OCI-LY1 (cell line): ENCODE data around the gene SURF6.
A peak's percentile ranks its signal among the peaks of the same experiment; 100 is the strongest.

Experiments used
- H2AFZ ChIP-seq: fragments of 200-600 bp; sonication (generic), shearing (Covaris generic); 2 replicates; pipeline ENCODE4 v1.6.0; 2014; ENCODE audit warnings: antibody characterized with exemption, mild to moderate bottlenecking, low read length
- H3F3A ChIP-seq: fragments of 200-600 bp; sonication (generic), shearing (Covaris generic); 2 replicates; pipeline ENCODE4 v1.6.0; 2014; ENCODE audit warnings: mild to moderate bottlenecking, antibody characterized with exemption, low read length, moderate library complexity; ENCODE audit not compliant: insufficient read depth
- H3K27ac ChIP-seq: fragments of 200-600 bp; sonication (generic); 2 replicates; pipeline ENCODE4 v1.5.1; 2014; ENCODE audit warnings: low read length, mixed run types, mild to moderate bottlenecking, low read depth; ENCODE audit not compliant: poor library complexity, severe bottlenecking
- H3K27me3 ChIP-seq: fragments of 200-600 bp; sonication (generic); 2 replicates; pipeline ENCODE4 v1.6.0; 2014; ENCODE audit warnings: antibody characterized with exemption, mild to moderate bottlenecking, low read length, moderate library complexity; ENCODE audit not compliant: insufficient read depth
- H3K36me3 ChIP-seq: fragments of 200-600 bp; sonication (generic); 2 replicates; pipeline ENCODE4 v1.6.1; 2014; ENCODE audit warnings: mild to moderate bottlenecking, antibody characterized with exemption, low read length, moderate library complexity, mixed read lengths; ENCODE audit not compliant: insufficient read depth
- H3K4me1 ChIP-seq: fragments of 200-600 bp; sonication (generic); 2 replicates; pipeline ENCODE4 v1.5.1; 2014; ENCODE audit warnings: mild to moderate bottlenecking, low read length, moderate library complexity; ENCODE audit not compliant: insufficient read depth, severe bottlenecking
- H3K4me2 ChIP-seq: fragments of 200-600 bp; sonication (generic), shearing (Covaris generic); 2 replicates; pipeline ENCODE4 v1.6.1; 2014; ENCODE audit warnings: low read length
- H3K4me3 ChIP-seq: fragments of 200-600 bp; sonication (generic); 2 replicates; pipeline ENCODE4 v1.5.1; 2014; ENCODE audit warnings: low read length, low read depth, mild to moderate bottlenecking, mixed read lengths; ENCODE audit not compliant: poor library complexity, severe bottlenecking
- H3K79me2 ChIP-seq: fragments of 200-600 bp; shearing (Covaris generic); 2 replicates; pipeline ENCODE4 v1.6.1; 2016; ENCODE audit warnings: mixed run types, low read length, mixed read lengths; ENCODE audit not compliant: insufficient read depth
- H3K9ac ChIP-seq: fragments of 200-600 bp; sonication (generic), shearing (Covaris generic); 2 replicates; pipeline ENCODE4 v1.6.1; 2014; ENCODE audit warnings: mild to moderate bottlenecking, low read length, mixed read lengths
- H3K9me2 ChIP-seq: fragments of 200-600 bp; sonication (generic), shearing (Covaris generic); 2 replicates; pipeline ENCODE4 v1.6.1; 2014; ENCODE audit warnings: low read depth, mild to moderate bottlenecking, low read length, mixed read lengths
- H3K9me3 ChIP-seq: fragments of 200-600 bp; shearing (Covaris generic); 2 replicates; pipeline ENCODE4 v1.6.1; 2014; ENCODE audit warnings: low read length, mixed read lengths
- H4K20me1 ChIP-seq: fragments of 200-600 bp; sonication (generic), shearing (Covaris generic); 2 replicates; pipeline ENCODE4 v1.6.0; 2016; ENCODE audit warnings: mild to moderate bottlenecking, low read length; ENCODE audit not compliant: insufficient read depth
- EZH2 ChIP-seq: fragments of 200-600 bp; sonication (generic), shearing (Covaris generic); IDR thresholded peaks from 2 replicates; pipeline ENCODE4 v1.8.0; 2017; ENCODE audit warnings: borderline replicate concordance, mixed run types, mild to moderate bottlenecking, antibody characterized with exemption, low read length, moderate library complexity, mixed read lengths
- TF ChIP-seq, protein P1 (sequence below): fragments of 200-600 bp; sonication (generic), shearing (Covaris generic); IDR thresholded peaks from 2 replicates; pipeline ENCODE4 v1.5.1; 2017; ENCODE audit warnings: mild to moderate bottlenecking, antibody characterized with exemption, low read length, moderate library complexity, mixed read lengths

SURF6 gene

DNA sequence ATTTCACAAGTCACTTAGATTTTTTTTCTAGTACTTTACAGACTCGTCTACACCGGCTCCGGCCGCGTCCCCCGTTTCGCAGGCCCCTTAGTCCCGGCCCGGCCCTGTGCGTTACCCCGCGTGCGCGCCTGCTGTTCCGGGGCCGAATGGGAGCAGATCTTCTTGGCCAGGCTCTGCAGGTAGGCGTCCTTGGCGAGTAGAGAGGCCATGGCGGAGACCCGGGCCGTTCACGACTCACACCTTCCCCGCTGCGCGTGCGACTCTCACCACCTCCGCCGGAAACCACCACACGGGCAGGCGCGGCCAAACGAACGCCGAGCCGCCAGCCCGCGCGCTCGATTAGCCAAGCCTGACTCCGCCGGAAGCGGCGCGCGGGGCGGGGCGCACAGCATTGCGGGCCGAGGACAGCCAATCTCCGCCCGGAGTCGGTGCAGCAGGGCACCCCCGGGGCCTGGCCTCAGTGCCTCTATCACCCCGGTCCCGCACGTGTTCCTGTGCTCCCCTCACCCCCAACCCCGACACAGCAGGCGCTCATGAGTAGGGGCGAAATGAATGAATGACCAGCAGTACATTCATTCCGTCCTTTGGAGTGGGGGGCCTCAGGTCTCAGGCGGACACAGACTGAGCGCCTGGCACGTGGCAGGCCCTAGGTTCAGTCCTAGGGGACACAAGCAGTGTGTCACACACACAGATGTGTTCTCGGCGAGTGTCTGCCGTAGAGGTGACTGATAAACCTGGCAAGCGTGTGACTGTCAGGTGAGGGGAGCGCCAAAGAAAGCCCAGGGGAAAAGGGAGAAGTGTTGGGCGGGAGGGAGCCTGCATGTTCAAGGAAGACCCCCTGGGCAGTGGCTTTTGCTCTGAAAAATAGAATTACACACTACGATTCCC is at the start of gene SURF6:
Gene SURF6 (minus strand): TSS at position 265 of the 888 bp plus-strand sequence. CDS start 56 bp downstream, at position 209.
- Histone ChIP-seq H3F3A (0 out of 2 replicates have a peak, but pooled peaks cover 2% of the 10 kb centered on the region), H3K36me3 (peaks cover 65% of the 10 kb centered on the region), H3K9ac (peak within 1 kb of the TSS; percentile 82), H3K27me3 (no peaks in the 10 kb centered on the region), H3K9me2 (no peaks in the 10 kb centered on the region), H2AFZ (no peak within 1 kb of the TSS), H3K9me3 (no peaks in the 10 kb centered on the region), H3K27ac (peak within 1 kb of the TSS; percentile 49), H4K20me1 (no peaks in the 10 kb centered on the region), H3K4me2 (peak within 1 kb of the TSS; percentile 76), H3K79me2 (peaks cover 13% of the 10 kb centered on the region), H3K4me1 (peaks cover 34% of the 10 kb centered on the region), H3K4me3 (peak within 1 kb of the TSS; percentile 86)
- TF ChIP-seq EZH2: no peak

DNA sequence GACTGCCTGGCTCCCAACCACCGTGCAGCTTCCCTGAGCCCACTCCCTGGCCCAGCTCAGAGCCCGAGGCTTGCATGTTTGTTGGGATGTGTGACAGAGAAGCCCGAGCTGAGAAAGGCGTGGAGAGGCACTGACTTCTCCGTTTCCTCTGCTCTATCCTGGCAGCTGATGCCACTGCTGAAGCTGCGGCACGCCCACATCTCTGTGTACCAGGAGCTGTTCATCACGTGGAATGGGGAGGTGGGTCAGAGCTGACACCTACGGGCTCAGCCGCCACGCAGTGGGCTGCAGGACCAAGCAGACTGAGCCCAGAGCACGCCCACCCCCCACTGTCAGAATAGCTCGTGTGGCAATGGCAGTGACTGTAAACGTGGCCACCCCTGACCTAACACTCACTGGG is 49.5 kb upstream of the SURF6 start:
- H3K9me2 ChIP-seq: no peaks in the 10 kb centered on the region
- TF ChIP-seq, protein P1, sequence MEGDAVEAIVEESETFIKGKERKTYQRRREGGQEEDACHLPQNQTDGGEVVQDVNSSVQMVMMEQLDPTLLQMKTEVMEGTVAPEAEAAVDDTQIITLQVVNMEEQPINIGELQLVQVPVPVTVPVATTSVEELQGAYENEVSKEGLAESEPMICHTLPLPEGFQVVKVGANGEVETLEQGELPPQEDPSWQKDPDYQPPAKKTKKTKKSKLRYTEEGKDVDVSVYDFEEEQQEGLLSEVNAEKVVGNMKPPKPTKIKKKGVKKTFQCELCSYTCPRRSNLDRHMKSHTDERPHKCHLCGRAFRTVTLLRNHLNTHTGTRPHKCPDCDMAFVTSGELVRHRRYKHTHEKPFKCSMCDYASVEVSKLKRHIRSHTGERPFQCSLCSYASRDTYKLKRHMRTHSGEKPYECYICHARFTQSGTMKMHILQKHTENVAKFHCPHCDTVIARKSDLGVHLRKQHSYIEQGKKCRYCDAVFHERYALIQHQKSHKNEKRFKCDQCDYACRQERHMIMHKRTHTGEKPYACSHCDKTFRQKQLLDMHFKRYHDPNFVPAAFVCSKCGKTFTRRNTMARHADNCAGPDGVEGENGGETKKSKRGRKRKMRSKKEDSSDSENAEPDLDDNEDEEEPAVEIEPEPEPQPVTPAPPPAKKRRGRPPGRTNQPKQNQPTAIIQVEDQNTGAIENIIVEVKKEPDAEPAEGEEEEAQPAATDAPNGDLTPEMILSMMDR: no peak
- TF ChIP-seq EZH2: no peak
- no peak overlapping the region for H3K4me3 ChIP-seq

DNA sequence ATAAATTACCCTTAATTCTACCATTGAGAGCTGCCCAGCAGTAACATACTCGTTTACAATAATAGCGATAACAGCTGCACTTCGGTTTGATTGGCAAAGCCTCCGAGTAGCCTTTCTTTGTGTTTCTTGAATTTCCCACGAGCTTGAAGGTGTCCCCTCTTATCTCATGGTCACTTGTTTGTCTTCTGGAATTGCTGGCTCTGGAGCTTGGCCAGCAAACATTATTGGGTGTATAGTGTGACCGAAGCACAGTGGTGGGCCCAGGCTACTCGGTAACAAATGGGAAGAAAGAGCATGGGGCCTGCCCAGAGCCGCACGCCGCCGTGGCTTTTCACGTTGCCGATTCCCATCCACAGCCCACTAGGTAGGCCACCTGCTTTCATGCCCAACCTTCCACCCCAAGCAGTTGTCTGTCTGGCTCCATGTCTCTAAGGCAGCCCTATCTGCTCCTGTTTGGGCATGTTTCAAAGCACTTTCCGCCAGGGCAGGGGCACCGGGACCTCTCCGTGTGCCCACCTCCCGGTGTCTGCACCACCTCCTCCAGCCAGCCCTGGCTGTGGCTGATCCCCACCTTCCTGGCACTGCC is 48.8 kb upstream of the SURF6 start:
- Histone ChIP-seq H3K4me3 (no peak overlapping the region), H2AFZ (no peak overlapping the region), H3K9me3 (no peaks in the 10 kb centered on the region), H3K27ac (no peak overlapping the region), H3K9ac (no peak overlapping the region), H3F3A (no peaks in the 10 kb centered on the region), H3K9me2 (no peaks in the 10 kb centered on the region), H4K20me1 (no peaks in the 10 kb centered on the region), H3K4me1 (no peaks in the 10 kb centered on the region), H3K4me2 (no peak overlapping the region), H3K79me2 (no peaks in the 10 kb centered on the region), H3K27me3 (no peaks in the 10 kb centered on the region), H3K36me3 (no peaks in the 10 kb centered on the region)
- TF ChIP-seq, protein P1: no peak
- TF ChIP-seq EZH2: no peak

More for the DNA sequence above, 49.5 kb upstream of the SURF6 start:
- Histone ChIP-seq H3K4me1 (no peaks in the 10 kb centered on the region), H3K36me3 (no peaks in the 10 kb centered on the region), H3K9ac (no peak overlapping the region), H3K4me2 (no peak overlapping the region), H3F3A (no peaks in the 10 kb centered on the region), H4K20me1 (no peaks in the 10 kb centered on the region), H3K9me3 (no peaks in the 10 kb centered on the region), H3K27me3 (peaks cover 2% of the 10 kb centered on the region; the same call in 1 of the 2 replicates), H3K27ac (no peak overlapping the region), H3K79me2 (no peaks in the 10 kb centered on the region), H2AFZ (no peak overlapping the region)
